ENCODE results near the gene CYP27B1. TPM values are rescaled to one million over a fixed set of nuclear protein-coding genes. Genes with fewer than 3 reads are reported as not detected.
"Not testable (repeated sequence)": the region's sequence is repeated elsewhere in the genome, so short reads cannot be mapped to it uniquely, and the experiment has no call there.

Gene CYP27B1
- total and polyA plus RNA-seq, 8 donors: 0.58 to 4.7 (median 1.5) TPM

DNA sequence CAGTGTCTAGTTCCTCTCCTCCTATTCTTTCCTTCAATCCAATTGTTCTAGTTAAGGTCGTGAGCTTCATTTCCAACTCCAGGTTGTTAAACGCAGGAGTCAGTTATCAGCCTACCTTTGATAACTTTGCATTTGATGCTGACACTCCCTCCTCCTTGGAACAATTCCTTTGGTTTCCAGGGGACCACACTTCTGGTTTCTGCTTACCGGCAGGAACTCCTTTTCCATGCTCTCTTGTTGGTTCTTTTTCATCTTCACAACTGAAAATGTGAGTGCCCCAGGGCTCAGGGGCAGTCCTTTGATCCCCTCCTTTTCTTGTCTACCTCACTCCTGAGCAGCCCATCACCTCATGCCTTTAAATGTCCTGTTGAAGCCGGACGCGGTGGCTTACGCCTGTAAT is 10.5 kb upstream of the CYP27B1 start:
- no peaks in the 10 kb centered on the region for H3K27me3 ChIP-seq
- H3K4me1 ChIP-seq: peaks cover 0 to 44% of the 10 kb centered on the region in 2 donors
- intact Hi-C loops (cut with DNase I): no loop called here
- no peak overlapping the region for H3K27ac ChIP-seq
- peaks cover 0 to 5% of the 10 kb centered on the region in 2 donors for H3K36me3 ChIP-seq
- H3K9me3 ChIP-seq: no peaks in the 10 kb centered on the region
- DNase-seq (no peak), ATAC-seq (no peak)
- TF ChIP-seq, protein P1, sequence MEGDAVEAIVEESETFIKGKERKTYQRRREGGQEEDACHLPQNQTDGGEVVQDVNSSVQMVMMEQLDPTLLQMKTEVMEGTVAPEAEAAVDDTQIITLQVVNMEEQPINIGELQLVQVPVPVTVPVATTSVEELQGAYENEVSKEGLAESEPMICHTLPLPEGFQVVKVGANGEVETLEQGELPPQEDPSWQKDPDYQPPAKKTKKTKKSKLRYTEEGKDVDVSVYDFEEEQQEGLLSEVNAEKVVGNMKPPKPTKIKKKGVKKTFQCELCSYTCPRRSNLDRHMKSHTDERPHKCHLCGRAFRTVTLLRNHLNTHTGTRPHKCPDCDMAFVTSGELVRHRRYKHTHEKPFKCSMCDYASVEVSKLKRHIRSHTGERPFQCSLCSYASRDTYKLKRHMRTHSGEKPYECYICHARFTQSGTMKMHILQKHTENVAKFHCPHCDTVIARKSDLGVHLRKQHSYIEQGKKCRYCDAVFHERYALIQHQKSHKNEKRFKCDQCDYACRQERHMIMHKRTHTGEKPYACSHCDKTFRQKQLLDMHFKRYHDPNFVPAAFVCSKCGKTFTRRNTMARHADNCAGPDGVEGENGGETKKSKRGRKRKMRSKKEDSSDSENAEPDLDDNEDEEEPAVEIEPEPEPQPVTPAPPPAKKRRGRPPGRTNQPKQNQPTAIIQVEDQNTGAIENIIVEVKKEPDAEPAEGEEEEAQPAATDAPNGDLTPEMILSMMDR (IDR thresholded peaks at IDR 0.05): no peak
- H3K4me3 ChIP-seq: no peak overlapping the region

DNA sequence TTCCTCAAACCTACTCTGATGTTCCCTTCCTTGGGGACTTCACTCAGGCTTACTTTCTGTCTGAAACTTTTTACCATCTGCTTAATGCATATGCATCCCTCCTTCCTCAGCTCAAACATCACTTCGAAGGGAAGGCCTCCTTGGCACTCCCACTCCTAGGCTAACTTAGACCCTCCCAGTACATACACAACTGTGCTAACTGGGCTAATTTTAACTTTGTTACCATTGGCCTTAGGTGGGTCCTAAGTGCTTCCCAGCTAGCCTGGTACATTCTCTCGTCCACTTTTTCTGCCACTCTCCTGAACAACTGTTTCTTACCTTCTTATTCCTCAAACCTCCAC is 9.3 kb upstream of the CYP27B1 start:
- H3K27me3 ChIP-seq: no peaks in the 10 kb centered on the region
- intact Hi-C loops (cut with DNase I): no loop called here
- ATAC-seq: no peak
- peaks cover 4 to 40% of the 10 kb centered on the region in 2 donors for H3K4me1 ChIP-seq
- H3K36me3 ChIP-seq: peaks cover 0 to 5% of the 10 kb centered on the region in 2 donors
- no peaks in the 10 kb centered on the region for H3K9me3 ChIP-seq
- TF ChIP-seq, protein P1 (IDR thresholded peaks at IDR 0.05): no peak
- no peak overlapping the region for H3K27ac ChIP-seq
- H3K4me3 ChIP-seq: no peak overlapping the region
- no peak for DNase-seq

DNA sequence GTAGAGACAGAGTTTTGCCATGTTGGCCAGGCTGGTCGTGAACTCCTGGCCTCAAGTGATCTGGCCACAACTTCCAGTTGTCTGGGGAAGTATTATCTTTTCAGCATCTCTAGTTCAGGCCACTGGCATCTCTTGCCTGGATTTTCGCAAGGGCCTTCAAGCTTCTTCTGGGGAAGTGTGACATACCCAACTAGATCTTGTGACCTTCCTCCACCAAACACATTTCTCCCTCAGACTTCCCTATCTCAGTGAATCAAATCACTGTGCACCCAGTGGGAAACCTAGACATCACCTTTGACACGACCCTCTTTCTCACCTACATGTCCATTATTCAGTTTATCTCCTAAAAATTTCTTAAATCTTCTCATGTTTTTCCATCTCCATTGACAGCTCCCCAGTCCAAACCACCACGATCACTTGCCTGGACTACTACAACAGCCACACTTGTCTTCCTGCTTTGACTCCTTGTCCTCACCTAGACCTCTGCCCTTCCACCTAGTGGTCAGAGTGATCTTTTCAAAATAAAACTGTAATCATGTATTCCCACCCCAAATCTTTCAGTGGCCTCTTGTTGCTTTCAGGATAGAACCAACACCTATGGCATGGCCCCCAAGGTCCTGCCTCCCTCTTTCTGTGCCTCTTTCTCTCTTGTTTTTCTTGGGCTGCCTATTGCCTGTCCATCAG is 8.8 kb upstream of the CYP27B1 start:
- DNase-seq: no peak
- Histone ChIP-seq H3K27ac (no peak overlapping the region), H3K9me3 (no peaks in the 10 kb centered on the region), H3K27me3 (no peaks in the 10 kb centered on the region), H3K36me3 (peaks cover 0 to 3% of the 10 kb centered on the region in 2 donors), H3K4me3 (no peak overlapping the region), H3K4me1 (peaks cover 5 to 40% of the 10 kb centered on the region in 2 donors)
- ATAC-seq: no peak
- TF ChIP-seq, protein P1 (IDR thresholded peaks at IDR 0.05): no peak
- intact Hi-C loops (cut with DNase I): no loop called here

DNA sequence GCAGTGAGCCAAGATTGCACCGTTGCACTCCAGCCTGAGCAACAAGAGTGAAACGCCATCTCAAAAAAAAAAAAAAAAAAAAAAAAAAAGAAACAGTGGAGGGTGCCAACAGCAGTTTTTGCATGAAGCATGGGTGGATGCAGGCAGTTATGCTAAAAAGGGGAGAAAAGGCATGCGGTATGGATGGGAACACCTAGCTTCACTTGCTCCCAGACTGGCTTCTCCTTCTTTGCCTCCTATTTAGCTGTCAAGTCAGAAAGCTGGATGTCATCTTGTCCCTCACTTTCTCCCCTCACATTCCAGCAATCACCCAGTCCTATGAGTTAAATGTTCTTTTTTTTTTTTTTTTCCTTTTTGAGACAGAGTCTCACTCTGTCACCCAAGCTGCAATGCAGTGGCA is 8.2 kb upstream of the CYP27B1 start:
- no peak overlapping the region for H3K27ac ChIP-seq
- ATAC-seq: no peak
- H3K27me3 ChIP-seq: no peaks in the 10 kb centered on the region
- H3K36me3 ChIP-seq: peaks cover 0 to 8% of the 10 kb centered on the region in 2 donors
- H3K4me1 ChIP-seq: peaks cover 5 to 44% of the 10 kb centered on the region in 2 donors
- TF ChIP-seq, protein P1 (IDR thresholded peaks at IDR 0.05): no peak
- no peak overlapping the region for H3K4me3 ChIP-seq
- DNase-seq: no peak
- intact Hi-C loops (cut with DNase I): no loop called here
- no peaks in the 10 kb centered on the region for H3K9me3 ChIP-seq

DNA sequence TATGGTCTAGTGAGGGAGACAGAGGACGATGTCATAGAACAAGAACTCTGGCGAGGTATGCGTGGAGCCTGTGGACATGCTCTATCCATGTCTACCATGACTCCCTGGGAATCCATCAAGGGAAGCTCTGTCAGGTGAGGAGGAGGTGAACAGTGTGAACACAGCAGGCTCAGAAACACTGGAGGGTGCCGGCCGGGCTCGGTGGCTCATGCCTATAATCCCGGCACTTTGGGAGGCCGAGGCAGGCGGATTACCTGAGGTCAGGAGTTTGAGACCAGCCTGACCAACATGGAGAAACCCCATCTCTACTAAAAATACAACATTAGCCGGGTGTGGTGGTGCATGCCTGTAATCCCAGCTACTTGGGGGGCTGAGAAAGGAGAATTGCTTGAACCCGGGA is 7.8 kb upstream of the CYP27B1 start:
- intact Hi-C loops (cut with DNase I); DNase-seq; H3K9me3 ChIP-seq; ATAC-seq; H3K27ac ChIP-seq; H3K27me3 ChIP-seq; H3K4me3 ChIP-seq: not testable (repeated sequence)
- Histone ChIP-seq H3K36me3 (peaks cover 0 to 12% of the 10 kb centered on the region in 2 donors), H3K4me1 (peaks cover 5 to 44% of the 10 kb centered on the region in 2 donors)
